Activated CD4-positive, CD25-positive, alpha-beta regulatory T cell treated with anti-CD3 and anti-CD28 coated beads, Interleukin-2, amount 50 U/mL, for 72 hours (primary cell): ENCODE data around the gene ERCC5.
A peak's percentile ranks its signal among the peaks of the same experiment; 100 is the strongest.

ENCODE experiments used
- DNase-seq: peaks from one replicate; pipeline ENCODE4 v3.0.0; 2021

Gene ERCC5

GRCh38 chr13:102846261-102847015 lies 606 bp downstream of the ERCC5 start:
- peak; percentile 49 for DNase-seq

- no peak for DNase-seq
Observed at GRCh38 chr13:102847272-102848234, 1.7 kb downstream of the ERCC5 start.

- DNase-seq: no peak
Observed at GRCh38 chr13:102848956-102849355, 3.1 kb downstream of the ERCC5 start.

- no peak for DNase-seq
Observed at GRCh38 chr13:102852556-102852955, 6.7 kb downstream of the ERCC5 start.

- no peak for DNase-seq
Observed at GRCh38 chr13:102854675-102855074, 8.8 kb downstream of the ERCC5 start.

GRCh38 chr13:102856557-102856956 lies 10.7 kb downstream of the ERCC5 start:
- DNase-seq: no peak

GRCh38 chr13:102862624-102863210 lies 16.9 kb downstream of the ERCC5 start:
- no peak for DNase-seq

GRCh38 chr13:102863590-102863989 lies 17.8 kb downstream of the ERCC5 start:
- DNase-seq: no peak

GRCh38 chr13:102868366-102868936 lies 22.6 kb downstream of the ERCC5 start:
- DNase-seq: no peak

- DNase-seq: no peak
Observed at GRCh38 chr13:102869948-102870676, 24.3 kb downstream of the ERCC5 start.

- no peak for DNase-seq
Observed at GRCh38 chr13:102870677-102871415, 25.0 kb downstream of the ERCC5 start.

- DNase-seq: no peak
Observed at GRCh38 chr13:102872131-102872530, 26.3 kb downstream of the ERCC5 start.

- DNase-seq: no peak
Observed at GRCh38 chr13:102872531-102872930, 26.7 kb downstream of the ERCC5 start.

- DNase-seq: no peak
Observed at GRCh38 chr13:102873653-102874052, 27.8 kb downstream of the ERCC5 start.

GRCh38 chr13:102875256-102875655 lies 29.4 kb downstream of the ERCC5 start:
- DNase-seq: no peak

GRCh38 chr13:102877303-102877702 lies 31.5 kb downstream of the ERCC5 start:
- DNase-seq: no peak

- no peak for DNase-seq
Observed at GRCh38 chr13:102878481-102878880, 32.6 kb downstream of the ERCC5 start.

- DNase-seq: no peak
Observed at GRCh38 chr13:102879793-102880499, 34.1 kb downstream of the ERCC5 start.

- DNase-seq: no peak
Observed at GRCh38 chr13:102881819-102882686, 36.2 kb downstream of the ERCC5 start.

GRCh38 chr13:102892503-102892902 lies 46.7 kb downstream of the ERCC5 start:
- DNase-seq: no peak
